ENCODE data around the gene CCNF.

- no peak for TF ChIP-seq CTCF (IDR thresholded peaks at IDR 0.05)
- no peak for TF ChIP-seq POLR2A (IDR thresholded peaks at IDR 0.05)
Measured at GRCh38 chr16:2475413-2476344, 46.4 kb downstream of the CCNF start.
